Brain pericyte (primary cell): ENCODE results near the gene PRR7.

Experiments used
- DNase-seq: peaks from one replicate; pipeline ENCODE4 v3.0.0-alpha.2; 2012; ENCODE audit warnings: low read depth, low spot score

PRR7 gene

DNA sequence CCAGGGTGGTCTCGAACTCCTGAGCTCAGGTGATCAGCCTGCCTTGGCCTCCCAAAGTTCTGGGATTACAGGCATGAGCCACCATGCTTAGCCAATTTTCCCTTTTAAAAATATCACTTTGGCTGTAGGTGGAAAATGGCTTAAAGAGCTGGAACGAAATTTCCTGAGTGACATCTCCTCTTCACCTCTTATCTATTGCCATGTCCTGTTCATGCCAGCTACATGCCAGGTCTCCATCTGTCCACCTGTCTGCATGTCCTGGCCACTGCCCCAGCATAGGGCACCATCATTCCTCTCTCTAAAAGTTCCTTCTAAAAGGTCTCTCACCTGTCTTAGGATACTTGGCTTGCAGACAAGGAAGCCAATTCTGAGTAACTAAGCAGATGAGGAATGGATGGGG, 22.9 kb upstream of the PRR7 start:
- no peak for DNase-seq

DNA sequence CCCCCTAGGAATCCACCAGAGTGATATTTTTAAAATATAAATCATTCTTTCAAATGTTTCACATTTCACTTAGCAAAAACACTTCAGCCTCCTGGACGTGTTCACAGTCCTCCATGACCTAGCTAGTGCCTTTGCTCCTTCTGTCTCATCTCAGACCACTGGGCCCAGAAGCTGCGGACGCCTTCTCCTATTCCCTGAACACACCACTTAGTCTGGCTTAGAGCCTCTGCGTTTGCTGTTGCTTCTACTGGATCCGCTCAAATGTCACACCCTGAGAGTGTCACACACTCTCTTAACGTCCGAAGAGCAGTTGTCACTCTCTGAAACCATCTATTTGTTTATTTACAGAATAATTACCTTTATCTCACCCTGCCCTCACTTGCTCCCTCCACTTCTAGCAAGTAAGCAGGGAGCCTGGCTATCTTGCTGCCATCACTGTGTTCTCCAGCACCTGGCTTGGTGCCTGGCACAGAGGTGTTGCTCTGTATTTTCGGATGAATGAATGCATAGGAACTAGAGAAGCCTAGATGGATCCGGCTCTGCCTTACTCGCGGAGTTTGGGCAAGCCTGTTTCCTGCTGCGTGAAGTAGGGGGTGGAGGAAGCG, 21.3 kb upstream of the PRR7 start:
- DNase-seq = no peak

DNA sequence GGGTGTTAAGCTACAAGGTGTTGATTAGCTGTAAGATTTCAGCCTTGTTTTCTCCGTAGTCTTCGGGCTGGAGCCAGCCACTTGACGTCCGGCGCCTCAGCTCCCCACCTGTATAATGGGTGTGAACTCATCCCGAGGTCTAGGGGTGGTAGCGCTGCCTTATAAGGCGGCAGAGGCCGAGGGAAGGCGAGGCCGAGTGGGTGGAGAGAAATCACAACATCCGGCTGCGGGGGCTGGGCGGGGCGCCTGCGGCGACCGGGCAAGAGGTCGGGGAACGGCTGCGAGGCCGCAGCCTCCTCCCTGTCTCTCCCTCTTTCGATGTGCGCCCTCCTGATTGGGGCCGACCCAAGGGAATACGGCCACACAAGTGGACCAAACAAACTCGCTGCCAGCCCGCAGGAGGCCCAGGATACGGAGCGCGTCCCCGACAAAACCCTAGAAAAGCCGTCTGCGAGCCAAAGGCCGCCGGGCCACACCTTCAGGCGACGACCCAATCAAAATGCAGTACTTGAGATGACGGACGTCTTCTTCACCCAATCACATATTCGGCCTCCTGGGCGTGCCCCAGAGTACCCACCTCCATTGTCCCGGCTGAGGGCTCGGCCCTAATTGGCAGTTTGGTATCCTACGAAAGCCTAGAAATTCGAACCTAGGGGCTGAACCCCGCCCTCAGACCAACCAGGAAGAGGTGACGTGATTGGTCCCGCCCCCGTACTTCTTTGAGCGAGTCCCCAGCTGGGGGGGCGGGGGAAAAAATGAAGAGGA, 20.6 kb upstream of the PRR7 start:
- DNase-seq = peak; percentile 99

DNA sequence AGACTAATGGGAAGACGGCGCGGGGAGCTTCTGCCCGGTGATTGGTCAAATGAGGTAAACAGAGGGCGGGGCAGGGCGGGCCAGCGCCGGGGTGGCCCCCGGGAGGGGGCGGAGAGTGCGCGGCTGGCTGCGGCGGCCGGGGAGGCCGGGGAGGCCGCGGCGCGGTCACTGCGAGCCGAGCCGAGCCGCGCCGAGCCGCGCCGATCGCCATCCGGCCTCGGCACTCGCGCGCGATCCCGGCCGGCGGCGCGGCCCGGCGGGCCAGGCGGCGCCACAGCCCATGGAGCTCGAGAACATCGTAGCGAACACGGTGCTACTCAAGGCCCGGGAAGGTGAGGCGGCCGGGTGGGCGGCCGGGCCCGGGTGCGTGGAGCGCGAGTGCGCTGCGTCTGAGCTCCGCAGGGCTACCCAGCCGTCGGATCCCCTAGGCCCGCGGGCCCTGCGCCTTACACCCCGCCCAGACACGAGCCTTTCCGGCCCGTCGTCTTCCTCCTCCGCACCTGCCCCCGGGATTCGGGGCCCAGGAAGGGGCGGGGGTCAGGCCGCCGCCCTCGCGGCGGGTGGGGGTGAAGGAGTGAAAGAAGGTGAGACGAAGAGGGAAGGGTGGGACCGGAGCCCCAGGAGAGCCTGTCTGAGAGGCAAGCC, 19.9 kb upstream of the PRR7 start, which contains the start of gene GRK6:
Gene GRK6, plus strand, starts transcription at position 111 of the 645 bp plus-strand sequence. Its CDS starts 170 bp downstream, at position 281.
- DNase-seq = no peak

DNA sequence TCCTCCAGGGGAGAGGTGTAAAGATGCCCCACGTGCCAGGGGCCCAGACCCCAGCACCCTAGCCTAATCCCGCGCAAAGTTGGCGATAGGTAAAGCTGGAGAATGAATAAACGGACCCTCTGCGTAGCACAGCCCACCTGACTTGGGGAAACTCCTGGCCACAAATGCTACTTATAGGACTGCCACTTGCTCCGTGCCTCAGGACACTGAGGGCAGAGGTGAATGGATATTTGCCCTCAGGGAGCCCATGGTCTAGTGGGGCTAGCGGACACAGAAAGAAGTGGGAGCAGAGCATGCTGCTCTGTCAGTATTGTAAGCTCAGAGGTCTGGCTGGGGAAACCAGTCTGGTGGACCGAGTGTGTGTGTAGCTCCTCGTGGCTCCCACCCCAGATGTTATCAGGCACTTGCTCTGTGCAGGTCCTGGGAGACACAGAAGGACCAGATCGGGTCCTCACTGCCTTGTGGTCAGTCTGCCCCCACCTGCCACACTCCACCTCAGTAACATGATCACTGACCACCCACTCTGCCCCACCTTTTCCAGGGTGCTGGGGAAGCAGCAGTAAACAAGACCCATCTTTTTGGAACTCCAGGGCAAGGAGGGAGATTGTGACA, 19.3 kb upstream of the PRR7 start:
- no peak for DNase-seq

- no peak for DNase-seq
Measured at GRCh38 chr5:177427919-177428573, 18.6 kb upstream of the PRR7 start.

DNA sequence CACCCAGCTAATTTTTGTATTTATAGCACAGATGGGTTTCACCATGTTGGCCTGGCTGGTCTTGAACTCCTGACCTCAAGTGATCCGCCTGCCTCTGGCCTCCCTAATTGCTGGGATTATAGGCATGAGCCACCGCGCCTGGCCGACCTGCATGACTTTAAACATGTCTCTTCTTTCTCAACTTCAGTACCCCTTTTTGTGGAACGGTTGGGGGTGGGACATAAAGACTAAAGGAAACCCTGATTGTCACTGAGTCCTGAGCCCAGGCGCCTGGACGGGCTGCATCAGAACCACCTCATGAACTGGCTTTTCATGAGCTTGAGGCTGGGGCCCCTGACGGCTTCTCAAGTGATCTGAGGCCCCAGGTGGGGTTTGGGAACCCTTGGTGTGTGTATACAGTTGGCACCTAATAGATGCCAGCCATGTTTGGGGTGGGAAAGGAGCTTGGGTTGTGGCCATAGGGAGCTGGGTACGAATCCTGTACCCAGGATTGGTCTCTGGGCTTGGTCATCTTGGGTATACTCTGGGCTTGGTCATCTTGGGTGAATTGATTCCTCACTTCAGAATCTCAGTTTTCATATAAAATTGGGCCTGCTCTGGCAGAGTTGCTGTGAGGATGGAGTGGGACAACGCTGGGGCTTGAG, 17.9 kb upstream of the PRR7 start:
- no peak for DNase-seq

DNA sequence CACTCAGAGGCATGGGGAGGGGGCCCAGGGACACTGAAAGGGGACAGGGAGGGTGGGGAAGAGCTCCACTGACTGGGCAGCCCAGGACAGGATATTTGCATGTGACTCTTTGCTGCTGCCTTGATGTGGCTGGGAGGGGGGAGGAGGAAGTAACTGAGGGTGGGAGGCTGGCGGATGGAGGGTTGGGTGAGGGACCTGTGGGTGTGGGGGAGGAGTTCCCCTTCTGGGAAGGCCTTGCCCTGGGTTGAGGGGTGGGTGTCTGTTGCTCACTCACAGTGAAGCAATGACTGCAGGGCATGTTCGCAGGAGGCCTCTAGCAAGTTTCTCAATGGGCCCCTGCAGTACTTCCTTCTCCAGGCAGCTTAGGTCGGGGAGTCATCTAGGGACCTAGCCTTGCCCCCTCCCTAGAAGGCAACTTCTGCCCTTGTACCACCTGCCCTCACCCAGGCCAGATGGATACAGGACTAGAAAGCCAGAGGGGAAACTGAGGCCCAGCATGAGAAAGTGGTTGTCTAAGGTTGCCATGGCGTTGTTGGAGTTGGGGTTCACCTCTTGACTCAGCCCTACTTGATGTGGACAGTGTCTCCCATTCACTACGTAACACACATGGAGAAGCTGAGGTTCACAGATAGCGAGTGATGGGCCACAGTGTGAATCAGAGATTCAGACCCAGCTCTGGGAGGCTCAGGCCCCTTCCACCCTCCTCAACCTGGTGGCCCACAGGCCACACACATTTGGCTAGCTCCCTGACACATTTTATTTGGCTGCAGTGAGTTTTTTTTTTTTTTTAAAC, 17.2 kb upstream of the PRR7 start:
- DNase-seq = no peak

DNA sequence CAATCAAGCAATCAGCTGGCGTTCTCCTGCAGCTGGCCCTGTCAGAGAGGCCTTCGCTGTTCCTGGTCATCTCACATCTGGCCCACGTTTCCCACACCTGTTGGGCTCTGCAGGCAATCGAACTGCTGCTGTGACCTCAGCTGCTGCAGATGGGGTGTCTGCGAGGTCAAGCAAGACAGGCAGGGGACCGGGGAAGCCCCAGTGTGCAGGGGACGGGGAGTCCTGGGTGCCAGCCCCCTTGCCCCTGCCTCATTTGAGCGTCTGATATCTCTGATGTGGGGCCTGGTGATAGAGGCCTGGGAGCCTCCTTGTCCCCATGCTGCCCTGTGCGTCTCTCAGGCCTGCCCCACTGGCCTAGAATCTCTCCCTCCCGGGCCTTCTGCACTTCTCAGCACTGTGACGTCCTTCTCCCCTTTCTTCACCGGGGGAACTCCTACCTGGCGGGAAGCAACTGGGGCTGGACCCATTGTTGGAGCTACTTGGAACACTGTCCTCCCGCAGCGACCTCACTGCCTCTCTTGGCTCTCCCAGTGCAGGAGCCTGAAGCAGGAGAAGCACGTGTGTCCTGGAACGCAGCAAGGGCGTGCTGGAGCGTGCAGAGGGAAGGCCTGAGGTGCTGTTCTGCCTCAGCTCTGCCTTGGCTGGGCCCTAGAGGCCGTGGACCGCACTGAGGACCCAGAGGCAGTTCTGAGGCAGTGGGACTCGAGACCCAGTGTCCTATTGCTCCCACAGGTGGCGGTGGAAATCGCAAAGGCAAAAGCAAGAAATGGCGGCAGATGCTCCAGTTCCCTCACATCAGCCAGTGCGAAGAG, 16.3 kb upstream of the PRR7 start:
- DNase-seq = no peak

- no peak for DNase-seq
Measured at GRCh38 chr5:177430972-177431316, 15.7 kb upstream of the PRR7 start.

GRCh38 chr5:177431317-177432142, 15.1 kb upstream of the PRR7 start:
- DNase-seq = no peak

DNA sequence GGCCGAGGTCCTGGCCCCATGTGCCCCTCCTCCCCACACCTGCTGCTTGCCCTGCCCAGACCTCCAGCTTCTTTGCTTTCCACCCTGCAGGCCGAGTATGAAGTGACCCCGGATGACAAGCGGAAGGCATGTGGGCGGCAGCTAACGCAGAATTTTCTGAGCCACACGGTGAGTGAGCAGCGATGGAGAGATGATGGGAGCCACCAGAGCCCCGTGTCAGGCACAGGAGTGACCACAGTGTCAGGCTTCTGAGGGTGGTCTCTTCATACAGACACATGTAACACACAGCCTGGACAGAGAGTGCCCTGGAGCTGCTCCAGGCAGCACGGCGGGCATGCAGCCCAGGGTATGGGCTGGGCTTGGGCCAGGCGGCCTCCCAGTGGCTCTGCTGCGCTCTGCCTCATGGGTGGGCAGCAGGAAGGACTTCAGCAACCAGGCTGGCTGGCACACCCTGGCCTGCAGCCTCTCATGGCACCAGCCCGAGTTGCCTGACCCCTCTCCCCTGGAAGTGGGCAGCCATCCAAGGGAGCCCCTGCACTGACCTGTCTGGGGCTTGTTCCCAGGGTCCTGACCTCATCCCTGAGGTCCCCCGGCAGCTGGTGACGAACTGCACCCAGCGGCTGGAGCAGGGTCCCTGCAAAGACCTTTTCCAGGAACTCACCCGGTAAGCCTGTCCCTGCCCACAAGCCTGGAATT, 14.3 kb upstream of the PRR7 start:
- DNase-seq = no peak

DNA sequence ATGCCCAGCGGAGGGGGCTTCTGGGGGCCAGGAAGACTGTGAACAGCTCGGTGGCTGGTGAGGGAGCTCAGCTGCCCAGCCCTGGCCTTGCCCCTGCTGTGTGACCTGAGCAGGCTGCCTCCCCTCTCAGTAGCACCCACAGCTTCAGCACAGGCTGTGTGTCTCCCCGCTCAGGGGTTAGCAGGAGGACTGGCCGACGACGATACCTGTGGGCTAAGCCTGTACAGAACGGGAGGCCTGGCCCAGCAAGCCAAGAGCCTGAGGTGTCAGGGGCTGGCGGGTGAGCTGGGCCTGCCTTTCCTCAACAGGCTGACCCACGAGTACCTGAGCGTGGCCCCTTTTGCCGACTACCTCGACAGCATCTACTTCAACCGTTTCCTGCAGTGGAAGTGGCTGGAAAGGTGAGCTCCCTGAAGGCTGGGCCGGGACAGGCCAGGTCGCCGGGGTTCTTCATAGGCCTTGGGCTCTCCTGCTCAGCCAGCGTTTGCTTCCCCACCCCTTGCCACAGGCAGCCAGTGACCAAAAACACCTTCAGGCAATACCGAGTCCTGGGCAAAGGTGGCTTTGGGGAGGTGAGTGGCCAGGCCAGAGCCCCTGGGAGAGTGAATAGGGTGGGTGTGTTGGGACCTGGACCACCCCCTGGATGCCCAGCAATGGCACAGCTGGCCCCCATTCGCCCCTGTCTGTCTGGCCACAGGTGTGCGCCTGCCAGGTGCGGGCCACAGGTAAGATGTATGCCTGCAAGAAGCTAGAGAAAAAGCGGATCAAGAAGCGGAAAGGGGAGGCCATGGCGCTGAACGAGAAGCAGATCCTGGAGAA, 13.6 kb upstream of the PRR7 start:
- no peak for DNase-seq

- DNase-seq = no peak
Measured at GRCh38 chr5:177433658-177434217, 12.9 kb upstream of the PRR7 start.

DNA sequence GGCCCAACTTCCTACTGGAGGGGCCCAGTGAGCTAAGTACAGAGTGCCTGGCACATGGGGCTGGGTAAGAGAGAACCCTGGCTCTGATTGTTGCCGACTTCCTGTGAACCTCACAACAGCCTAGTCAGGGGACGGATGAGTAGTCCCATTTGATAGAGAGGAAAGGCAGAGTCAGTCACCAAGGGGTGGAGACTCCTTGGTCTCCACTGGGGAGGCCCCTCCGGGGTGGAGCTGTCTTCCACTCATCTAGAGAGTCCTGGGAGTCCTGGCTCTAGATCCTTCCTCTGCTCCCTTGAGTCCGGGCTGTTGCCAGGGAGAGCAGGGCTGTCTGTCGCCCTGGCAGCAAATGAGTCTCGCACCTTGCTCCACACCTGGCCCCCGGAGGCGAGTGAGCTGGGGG, 12.2 kb upstream of the PRR7 start:
- DNase-seq = no peak

- no peak for DNase-seq
Measured at GRCh38 chr5:177434942-177435738, 11.5 kb upstream of the PRR7 start.
